NB4 (cell line): ENCODE data around the gene CHPF2.

Source experiments
- DNase-seq: peaks from one replicate; pipeline ENCODE4 v3.0.0; 2010; ENCODE audit warnings: low read depth
- H3K4me3 ChIP-seq: one replicate; pipeline ENCODE4 v1.5.1; 2011; ENCODE audit warnings: mild to moderate bottlenecking, low read depth, low read length, moderate library complexity
- CTCF ChIP-seq: IDR thresholded peaks from one replicate; pipeline ENCODE4 v1.5.1; 2012; ENCODE audit warnings: low read depth, low read length
- MAX ChIP-seq: IDR thresholded peaks from 2 replicates; pipeline ENCODE4 v1.6.1; 2011; ENCODE audit warnings: low read depth, low read length
- MYC ChIP-seq: IDR thresholded peaks from 2 replicates; pipeline ENCODE4 v1.6.1; 2011; ENCODE audit warnings: low read depth, low read length
- POLR2A ChIP-seq: IDR thresholded peaks from 2 replicates; pipeline ENCODE4 v1.6.1; 2011; ENCODE audit warnings: mild to moderate bottlenecking; ENCODE audit not compliant: insufficient read length; ENCODE audit errors: extremely low read depth

Gene CHPF2

GRCh38 chr7:151242159-151243044, 10.1 kb downstream of the CHPF2 start:
- DNase-seq, result no peak
- no peak overlapping the region for H3K4me3 ChIP-seq
- no peak for TF ChIP-seq MYC
- no peak for TF ChIP-seq CTCF
- no peak for TF ChIP-seq POLR2A
- no peak for TF ChIP-seq MAX

GRCh38 chr7:151243045-151243349, 10.7 kb downstream of the CHPF2 start:
- no peak for TF ChIP-seq MYC
- TF ChIP-seq POLR2A, result no peak
- no peak for TF ChIP-seq CTCF
- no peak for TF ChIP-seq MAX
- DNase-seq, result no peak
- H3K4me3 ChIP-seq, result no peak overlapping the region

- DNase-seq, result no peak
- no peak for TF ChIP-seq POLR2A
- no peak for TF ChIP-seq MAX
- TF ChIP-seq MYC, result no peak
- no peak for TF ChIP-seq CTCF
- no peak overlapping the region for H3K4me3 ChIP-seq
Observed at GRCh38 chr7:151243408-151244195, 11.3 kb downstream of the CHPF2 start.

DNA sequence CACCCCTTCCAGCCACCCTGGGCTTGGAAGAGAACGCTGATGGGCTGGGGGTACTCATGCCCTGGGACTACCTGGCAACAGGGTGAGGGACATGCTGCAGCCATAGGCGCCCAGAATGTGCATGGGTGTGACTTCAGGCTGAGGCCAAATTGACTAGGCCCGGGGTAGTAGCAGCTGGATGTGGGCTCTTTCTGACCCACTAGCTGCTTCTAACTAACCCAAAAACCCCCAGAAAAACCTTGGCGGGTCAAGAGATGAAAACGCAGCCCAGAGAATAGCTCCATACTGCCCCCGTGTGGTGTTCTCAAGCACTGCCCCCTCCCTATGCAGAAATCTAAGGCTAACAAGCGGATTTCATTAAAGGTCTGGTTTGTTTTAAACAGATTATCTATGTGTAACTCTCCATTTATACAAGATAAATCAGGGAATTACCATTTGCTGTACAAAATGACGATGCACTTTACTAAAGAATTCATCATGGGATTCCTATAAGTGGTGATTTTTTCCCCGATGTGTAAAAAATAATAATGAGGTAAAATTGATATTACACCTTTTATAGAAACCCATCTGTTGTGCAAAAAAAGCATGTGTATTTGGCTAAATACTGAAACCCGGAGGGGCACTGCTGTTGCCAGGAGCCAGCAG, 12.0 kb downstream of the CHPF2 start:
- peak; percentile 81 for DNase-seq
- TF ChIP-seq MYC (no peak; the same call in 1 of the 2 replicates), MAX (no peak), CTCF (peak; percentile 99), POLR2A (no peak)
- no peak overlapping the region for H3K4me3 ChIP-seq

- no peak for DNase-seq
- TF ChIP-seq CTCF, result no peak
- no peak for TF ChIP-seq POLR2A
- TF ChIP-seq MAX, result no peak
- no peak overlapping the region for H3K4me3 ChIP-seq
Observed at GRCh38 chr7:151244841-151245346, 12.6 kb downstream of the CHPF2 start.
